Spleen (tissue), 7 donors: ENCODE measurements around the gene CFAP54.

Source experiments
- CTCF ChIP-seq, 11 experiments: fragments of 200-600 bp in 7 of 11; fragments of 450-650 bp in 4 of 11; sonication (generic) in 4 of 11; IDR thresholded peaks in 8 of 11; conservative IDR thresholded peaks in 3 of 11; 1 replicate in 7 of 11; 2 replicates in 4 of 11; pipeline versions ENCODE4 v1.4.0 to v1.8.0; 2016 to 2021; ENCODE audit warnings: antibody characterized with exemption in 11 of 11, inconsistent platforms in 4 of 11, mild to moderate bottlenecking in 1 of 11
- POLR2A ChIP-seq, 3 donors: fragments of 450-650 bp; IDR thresholded peaks; one replicate each; pipeline ENCODE4 v1.5.1; 2017; ENCODE audit warnings: antibody characterized with exemption in 3 of 3, mild to moderate bottlenecking in 1 of 3
- POLR2AphosphoS5 ChIP-seq, 3 donors: sonication (generic); formaldehyde crosslinking; IDR thresholded peaks; one replicate each; pipeline ENCODE4 v1.5.1; 2017; ENCODE audit warnings: antibody characterized with exemption in 3 of 3
- donor health status: DM: no; HTN: no; CAD: no; lungs with moderate emphysema.
- donor health status: DM: no; HTN: no; CAD: no.
- donor health status: DM: no; HTN: no; CAD: no.

GRCh38 chr12:96769400-96769799 is 280.0 kb downstream of the CFAP54 start:
- no peak for TF ChIP-seq CTCF (IDR thresholded peaks at IDR 0.05 in 8 of 11, conservative IDR thresholded peaks at IDR 0.05 in 3 of 11)
- TF ChIP-seq POLR2AphosphoS5 (IDR thresholded peaks at IDR 0.05) = no peak
- no peak for TF ChIP-seq POLR2A (IDR thresholded peaks at IDR 0.05)
